ENCODE measurements around the gene SLC35D1.
"Not testable (repeated sequence)": the region's sequence is repeated elsewhere in the genome, so short reads cannot be mapped to it uniquely, and the experiment has no call there.

The SLC35D1 gene

DNA sequence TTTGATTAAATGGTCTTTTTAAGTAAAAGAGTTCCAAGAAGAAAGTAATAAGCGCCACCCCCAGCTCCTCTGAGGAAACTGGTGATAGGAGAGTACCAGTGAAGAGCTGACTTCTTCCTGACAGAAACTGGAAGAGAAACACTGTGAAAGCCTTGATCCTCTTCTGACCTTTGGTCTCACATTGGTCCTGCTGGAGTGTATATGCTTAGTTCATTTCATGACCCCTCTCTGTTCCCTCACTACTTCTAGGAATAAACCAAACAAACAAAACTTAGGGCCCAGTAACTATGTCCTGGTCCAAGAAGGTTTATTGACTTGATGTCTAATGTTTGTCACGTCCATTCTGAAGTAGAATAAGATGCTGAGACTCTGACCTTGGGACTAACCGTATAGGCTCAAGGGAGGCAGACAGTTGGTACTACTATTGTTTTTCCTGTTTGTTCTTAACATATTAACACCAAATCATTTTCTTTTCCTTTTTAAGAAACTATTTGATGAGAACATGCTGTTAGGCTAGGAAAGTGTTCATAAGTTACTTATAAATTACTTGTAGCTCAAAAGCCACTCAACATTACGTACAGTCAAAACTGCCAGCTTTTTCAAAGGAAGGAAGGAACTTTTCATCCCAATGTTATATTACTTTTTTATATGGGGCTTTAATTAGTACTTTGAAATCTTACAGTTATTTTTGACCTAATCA, 71.2 kb downstream of the SLC35D1 start:
- DNase-seq = no peak

DNA sequence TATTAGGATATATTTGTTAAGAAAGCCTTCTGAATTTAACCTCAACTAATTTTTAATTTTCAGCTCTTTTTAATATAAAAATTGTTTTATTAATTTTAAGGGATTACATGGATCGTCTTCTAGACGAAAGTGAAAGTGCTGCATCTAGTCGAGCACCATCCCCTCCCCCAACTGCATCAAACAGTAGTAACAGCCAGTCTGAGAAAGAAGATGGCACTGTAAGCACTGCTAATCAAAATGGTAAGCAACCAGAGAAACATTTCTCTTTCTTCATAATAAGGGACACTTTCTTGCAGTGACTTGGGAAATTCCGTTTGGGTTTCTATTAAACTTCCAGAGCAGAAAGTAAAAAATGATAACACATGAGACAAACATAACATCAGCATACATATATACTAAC, 72.3 kb downstream of the SLC35D1 start:
- no peak for DNase-seq

DNA sequence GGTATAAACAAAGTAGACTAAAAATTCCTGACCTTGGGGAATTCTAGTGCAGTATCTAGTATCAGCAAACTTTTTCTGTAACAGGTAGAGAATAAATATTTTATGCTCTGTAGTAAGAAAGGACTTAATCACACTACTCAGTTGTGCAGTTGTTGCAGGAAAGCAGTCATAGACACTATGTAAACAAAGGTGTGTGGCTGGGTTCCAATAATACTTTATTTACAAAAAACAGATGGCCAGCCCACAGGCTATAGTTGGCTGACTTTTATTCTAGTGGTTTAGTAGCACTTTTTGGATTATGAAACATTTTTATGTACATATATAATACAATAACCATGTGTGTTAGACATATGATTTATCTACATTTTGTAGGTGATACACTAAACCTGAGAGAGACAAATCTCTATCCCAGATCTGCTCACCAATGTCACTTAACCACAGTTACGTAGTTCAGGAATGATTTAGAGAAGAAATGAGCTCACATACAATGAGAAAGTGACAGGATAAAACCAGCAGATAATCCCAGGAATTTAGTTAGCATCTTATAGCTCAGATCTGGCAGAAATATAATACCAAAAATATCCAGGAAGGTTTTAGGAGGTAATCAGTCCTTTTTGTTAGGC, 73.1 kb downstream of the SLC35D1 start:
- no peak for DNase-seq

DNA sequence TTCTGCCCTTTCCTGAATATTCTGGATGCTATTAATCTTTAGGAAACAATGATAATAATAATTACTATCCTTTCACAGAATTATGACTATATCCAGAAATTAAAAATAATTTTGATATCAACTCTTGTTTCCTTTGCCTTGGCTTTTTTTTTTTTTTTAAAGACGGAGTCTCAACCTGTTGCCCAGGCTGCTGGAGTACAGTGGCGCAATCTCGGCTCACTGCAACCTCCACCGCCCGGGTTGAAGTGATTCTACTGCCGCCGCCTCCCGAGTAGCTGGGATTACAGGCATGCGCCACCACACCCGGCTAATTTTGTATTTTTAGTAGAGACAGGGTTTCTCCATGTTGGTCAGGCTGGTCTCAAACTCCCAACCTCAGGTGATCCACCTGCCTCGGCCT, 74.3 kb downstream of the SLC35D1 start:
- DNase-seq = not testable (repeated sequence)

DNA sequence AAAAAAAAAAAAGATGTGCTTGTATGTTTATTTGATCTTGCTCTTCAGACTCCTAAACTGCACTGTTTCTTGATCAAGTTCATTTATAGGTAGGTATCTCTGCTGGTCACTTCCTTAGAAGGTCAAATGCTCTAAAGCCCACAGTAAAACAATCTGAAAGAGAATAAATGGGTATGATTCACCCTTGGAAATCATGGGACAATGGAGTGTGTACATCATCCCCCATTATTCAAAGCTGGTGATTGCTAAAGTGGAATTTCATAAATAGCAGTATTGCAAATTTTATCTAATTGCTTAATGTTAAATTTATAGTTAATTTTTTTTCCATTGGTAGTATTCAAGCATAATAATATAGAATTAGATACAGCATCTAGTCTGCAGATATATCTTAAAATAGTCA, 75.7 kb downstream of the SLC35D1 start:
- no peak for DNase-seq

DNA sequence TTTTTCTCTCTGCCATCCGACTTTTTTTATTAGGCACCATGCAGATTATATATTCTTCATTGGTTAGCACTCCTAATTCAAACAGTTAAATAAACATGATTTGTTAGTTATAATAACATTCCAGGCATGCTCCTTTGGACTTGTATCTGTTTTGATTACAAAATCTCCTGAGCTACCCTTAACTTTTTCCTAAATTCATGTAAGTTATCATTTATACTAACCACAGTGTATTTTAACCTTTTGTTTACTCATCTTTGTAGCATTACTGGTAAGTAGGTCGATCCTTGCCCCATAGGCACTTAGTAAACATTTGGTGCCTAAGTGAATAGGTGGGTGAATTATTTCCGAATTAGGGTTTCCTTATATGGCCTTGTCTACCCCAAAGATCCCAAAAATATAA, 85.4 kb downstream of the SLC35D1 start:
- DNase-seq = no peak

DNA sequence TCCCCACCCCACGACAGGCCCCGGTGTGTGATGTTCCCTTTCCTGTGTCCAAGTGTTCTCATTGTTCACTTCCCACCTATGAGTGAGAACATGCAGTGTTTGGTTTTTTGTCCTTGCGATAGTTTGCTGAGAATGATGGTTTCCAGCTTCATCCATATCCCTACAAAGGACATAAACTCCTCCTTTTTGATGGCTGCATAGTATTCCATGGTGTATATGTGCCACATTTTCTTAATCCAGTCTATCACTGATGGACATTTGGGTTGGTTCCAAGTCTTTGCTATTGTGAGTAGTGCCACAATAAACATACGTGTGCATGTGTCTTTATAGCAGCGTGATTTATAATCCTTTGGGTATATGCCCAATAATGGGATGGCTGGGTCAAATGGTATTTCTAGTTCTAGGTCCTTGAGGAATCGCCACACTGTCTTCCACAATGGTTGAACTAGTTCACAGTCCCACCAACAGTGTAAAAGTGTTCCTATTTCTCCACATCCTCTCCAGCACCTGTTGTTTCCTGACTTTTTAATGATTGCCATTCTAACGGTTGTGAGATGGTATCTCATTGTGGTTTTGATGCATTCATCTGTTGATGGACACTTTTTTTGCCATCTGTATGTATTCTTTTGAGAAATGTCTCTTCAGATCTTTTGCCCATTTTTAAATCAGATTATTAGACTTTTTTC, 87.6 kb downstream of the SLC35D1 start:
- not testable (repeated sequence) for DNase-seq

DNA sequence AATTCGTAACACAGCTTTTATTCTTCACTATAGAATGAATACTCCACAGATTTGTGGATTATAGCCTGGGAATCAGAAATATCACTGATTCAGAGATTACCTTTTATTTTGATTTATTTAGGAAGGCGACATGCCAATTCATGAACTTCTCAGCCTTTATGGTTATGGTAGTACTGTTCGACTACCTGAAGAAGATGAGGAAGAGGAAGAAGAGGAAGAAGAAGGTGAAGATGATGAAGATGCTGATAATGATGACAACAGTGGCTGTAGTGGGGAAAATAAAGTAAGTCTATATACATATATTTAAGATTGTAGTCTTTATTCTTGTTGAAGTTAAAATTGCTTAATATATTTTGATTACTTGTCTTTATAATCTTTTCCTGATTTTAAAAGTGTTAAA, 96.0 kb downstream of the SLC35D1 start:
- DNase-seq = no peak

DNA sequence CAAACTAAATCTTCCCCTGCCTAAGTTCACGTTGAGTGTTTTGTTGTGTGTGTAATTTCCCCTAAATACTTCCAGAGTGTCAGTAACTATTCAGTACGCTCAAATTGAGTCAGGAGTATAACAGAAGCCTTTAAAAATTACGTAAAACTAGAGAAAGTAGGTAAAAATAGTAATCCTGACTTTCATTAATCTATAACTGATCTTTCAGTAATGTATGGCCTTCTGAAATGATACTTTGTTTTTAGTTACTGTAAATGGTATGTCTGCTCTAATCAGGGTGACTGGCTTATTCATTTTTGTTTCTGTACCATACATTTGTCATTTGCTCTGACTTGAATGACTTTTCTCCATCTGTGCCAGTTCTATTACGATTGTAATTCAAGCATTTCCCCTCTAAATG, 99.7 kb downstream of the SLC35D1 start:
- DNase-seq = no peak

DNA sequence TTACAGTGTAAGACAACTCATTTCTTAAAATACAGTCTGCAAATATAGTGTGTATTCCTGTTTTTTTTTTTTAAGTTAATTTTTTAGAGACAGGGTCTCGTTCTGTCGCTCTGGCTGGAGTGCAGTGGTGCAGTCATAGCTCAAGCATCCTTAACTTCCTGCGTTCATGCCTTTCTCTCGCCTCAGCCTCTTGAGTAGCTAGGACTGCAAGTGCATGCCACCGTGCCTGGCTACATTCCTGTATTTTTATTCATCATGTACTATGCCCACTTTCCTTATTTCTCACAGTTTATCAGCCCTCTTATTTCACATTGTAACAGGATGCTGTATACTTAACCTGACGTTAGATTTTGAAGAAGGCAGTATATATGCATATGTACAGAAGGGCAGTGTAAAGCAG, 102.4 kb downstream of the SLC35D1 start:
- no peak for DNase-seq
